HG03196 (cell line): ENCODE results near the gene S1PR4.
A peak's percentile ranks its signal among the peaks of the same experiment; 100 is the strongest.
"Not testable (repeated sequence)": the region's sequence is repeated elsewhere in the genome, so short reads cannot be mapped to it uniquely, and the experiment has no call there.

Experiments used
- ATAC-seq: cut with Tn5 transposase; IDR thresholded peaks from one replicate; pipeline ENCODE4 v1.9.1; 2021; ENCODE audit not compliant: unreplicated experiment

Gene S1PR4

GRCh38 chr19:3151563-3152418, 26.8 kb upstream of the S1PR4 start:
- ATAC-seq, result no peak

- ATAC-seq, result no peak
Measured at GRCh38 chr19:3152419-3152780, 26.2 kb upstream of the S1PR4 start.

GRCh38 chr19:3153286-3154230, 25.0 kb upstream of the S1PR4 start:
- ATAC-seq, result no peak

- not testable (repeated sequence) for ATAC-seq
Measured at GRCh38 chr19:3154447-3154846, 24.1 kb upstream of the S1PR4 start.

- peak; percentile 80 for ATAC-seq
Measured at GRCh38 chr19:3154957-3155736, 23.4 kb upstream of the S1PR4 start.

- no peak for ATAC-seq
Measured at GRCh38 chr19:3157096-3157845, 21.3 kb upstream of the S1PR4 start.

DNA sequence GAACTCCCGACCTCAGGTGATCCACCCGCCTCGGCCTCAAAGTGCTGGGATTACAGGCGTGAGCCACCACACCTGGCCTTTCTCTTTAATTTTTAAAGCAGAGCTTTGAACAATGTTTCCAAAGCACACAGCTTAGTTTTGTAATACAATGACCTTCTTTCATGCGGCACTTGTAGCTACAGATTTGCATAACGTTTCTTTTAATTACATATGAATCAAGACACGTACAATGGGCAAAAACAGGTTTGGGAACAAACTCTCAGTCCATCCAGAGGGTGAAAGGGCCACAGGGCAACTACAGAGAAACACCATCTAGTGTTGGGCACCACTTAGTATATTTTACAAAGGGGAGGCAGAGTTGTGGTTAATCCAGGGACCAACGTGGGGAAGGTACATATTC, 19.0 kb upstream of the S1PR4 start:
- ATAC-seq, result no peak

DNA sequence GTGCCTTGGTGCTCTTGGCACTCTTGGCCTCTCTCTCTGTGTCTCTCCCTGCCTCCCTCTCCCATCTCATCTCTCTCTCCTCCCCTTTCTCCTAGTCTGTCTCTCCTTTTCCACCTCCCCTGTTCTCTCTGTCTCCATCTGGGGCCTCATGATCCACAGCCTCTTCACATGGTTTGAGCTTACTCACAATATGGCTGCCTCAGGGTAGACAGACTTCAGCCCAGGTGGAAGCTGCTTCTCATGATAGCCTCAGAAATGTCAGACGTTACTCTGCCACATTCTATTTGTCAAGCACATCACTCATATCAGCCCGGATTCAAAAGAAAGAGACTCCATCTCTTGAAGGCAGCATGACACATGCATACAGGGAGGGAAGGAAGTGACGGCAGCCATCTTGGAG, 18.4 kb upstream of the S1PR4 start:
- no peak for ATAC-seq

- no peak for ATAC-seq
Measured at GRCh38 chr19:3161453-3161852, 17.1 kb upstream of the S1PR4 start.

DNA sequence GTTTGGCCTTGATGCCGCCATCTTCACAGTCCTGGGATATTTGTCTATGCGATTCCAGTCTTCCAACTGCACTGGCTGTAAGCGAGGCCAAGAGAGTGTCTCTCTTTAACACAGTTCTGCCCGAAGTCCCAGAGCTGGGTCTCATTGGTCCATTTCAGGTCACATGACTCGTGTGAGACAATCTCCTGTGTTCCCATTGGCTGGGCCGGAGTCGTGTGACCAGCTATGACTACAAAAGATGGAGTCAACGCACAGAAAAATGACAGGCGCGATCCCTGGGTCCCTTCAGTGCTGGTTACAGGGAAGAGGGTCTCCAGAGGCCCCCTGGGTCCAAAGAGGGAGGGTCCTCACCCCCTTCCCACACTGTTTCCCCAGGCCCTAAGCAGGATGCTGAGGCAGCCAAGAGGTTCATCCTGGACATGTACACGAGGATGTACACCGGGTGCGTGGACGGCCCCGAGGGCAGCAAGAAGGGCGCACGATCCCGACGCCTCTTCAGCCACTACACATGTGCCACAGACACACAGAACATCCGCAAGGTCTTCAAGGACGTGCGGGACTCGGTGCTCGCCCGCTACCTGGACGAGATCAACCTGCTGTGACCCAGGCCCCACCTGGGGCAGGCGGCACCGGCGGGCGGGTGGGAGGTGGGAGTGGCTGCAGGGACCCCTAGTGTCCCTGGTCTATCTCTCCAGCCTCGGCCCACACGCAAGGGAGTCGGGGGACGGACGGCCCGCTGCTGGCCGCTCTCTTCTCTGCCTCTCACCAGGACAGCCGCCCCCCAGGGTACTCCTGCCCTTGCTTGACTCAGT, 15.9 kb upstream of the S1PR4 start:
- no peak for ATAC-seq

- ATAC-seq, result peak; percentile 59
Measured at GRCh38 chr19:3163230-3163886, 15.2 kb upstream of the S1PR4 start.

GRCh38 chr19:3163943-3164342, 14.6 kb upstream of the S1PR4 start:
- no peak for ATAC-seq

DNA sequence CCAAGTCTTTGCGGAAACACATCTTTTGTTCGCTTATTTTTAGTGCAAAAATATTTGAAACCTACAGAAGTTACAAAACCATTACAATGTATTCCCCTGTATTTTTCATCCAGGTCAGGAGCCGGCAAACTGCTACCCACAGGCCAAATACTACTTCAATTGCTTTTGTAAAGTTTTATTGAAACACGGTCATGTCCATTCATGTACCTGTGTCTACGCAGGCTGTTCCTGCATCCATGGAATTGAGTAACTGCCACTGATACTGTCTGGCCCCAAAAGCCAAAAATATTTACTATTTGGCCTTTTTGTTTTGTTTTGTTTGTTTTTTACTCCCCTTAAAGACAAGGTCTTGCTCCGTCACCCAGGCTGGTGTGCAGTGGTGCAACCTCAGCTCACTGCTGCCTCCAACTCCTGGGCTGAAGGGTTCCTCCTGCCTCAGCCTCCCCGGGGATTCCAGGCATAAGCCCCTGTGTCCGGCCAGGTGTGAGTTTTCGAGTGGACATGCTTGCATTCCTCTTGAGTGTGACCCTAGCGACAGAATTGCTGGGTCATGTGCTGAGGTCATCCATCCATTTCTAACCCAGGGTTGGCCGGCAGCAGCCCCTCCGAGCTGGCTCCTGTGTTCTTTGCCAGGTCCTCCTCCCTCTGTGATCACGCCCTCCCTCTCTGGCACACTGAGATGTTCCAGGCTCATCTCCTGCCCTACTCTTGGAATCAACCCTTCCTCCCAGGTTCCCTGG, 10.9 kb upstream of the S1PR4 start:
- ATAC-seq, result no peak

GRCh38 chr19:3171894-3172672, 6.5 kb upstream of the S1PR4 start:
- ATAC-seq, result no peak

GRCh38 chr19:3172673-3173000, 5.9 kb upstream of the S1PR4 start:
- ATAC-seq, result not testable (repeated sequence)

DNA sequence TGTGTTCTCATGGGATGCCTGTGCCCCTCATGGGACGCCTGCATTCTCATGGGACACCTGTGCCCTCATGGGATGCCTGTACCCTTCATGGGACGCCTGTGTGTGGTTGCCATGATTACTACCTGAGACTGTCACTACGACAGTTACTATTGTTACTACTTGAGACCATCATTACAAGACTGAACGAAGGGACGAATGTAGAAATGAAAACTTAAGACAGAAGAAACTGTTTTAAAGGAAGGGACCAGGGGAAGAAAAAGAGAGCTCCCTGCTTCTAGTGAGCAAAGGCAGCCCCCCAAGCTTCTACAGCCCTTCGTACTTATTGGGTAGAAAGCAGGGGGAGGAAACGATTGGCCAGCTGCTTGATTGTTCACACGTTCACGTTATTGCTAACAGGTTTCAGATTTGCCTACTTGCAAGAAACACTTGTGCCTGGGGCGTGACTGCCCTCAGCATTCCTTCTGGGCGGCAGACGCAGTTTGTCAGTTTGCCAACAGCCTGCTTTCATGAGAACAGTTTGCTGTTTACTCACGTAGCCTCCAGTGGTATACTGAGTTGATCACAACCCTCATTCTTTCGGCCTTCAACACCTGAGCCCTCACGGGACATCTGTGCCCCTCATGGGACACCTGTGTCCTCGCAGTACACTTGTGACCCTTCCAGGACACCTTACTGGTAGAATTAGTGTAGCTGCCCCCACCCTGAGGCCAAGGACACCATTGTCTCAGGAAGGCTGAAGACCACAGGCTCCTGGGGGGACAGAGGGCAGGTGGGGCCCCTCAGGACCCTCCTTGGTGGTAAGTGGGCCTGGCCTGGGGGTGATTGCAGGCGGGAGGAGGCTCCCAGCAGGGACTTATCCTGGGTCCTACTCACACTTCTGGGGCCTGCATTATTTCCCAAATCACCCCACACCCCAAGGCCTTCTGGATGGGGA, 2.5 kb upstream of the S1PR4 start:
- ATAC-seq, result peak; percentile 25
